Astrocyte of the cerebellum (primary cell): ENCODE data around the gene SPATA31E1.

Experiments
- DNase-seq: peaks from one replicate; pipeline ENCODE4 v3.0.0-alpha.2; 2011; ENCODE audit warnings: low read depth
- H3K4me3 ChIP-seq: 2 replicates; pipeline ENCODE4 v1.5.1; 2011; ENCODE audit warnings: mild to moderate bottlenecking, low read depth, low read length, moderate library complexity
- in situ Hi-C: cut with HindIII; loops from 2 replicates; pipeline ENCODE4 v1.10.0; 2017; ENCODE audit warnings: low sequenced_read_pairs
- TF ChIP-seq, protein P1 (sequence below): IDR thresholded peaks from 2 replicates; pipeline ENCODE4 v1.5.1; 2012; ENCODE audit warnings: low read length, low read depth, moderate library complexity, mild to moderate bottlenecking; ENCODE audit errors: missing control alignments

SPATA31E1 gene

DNA sequence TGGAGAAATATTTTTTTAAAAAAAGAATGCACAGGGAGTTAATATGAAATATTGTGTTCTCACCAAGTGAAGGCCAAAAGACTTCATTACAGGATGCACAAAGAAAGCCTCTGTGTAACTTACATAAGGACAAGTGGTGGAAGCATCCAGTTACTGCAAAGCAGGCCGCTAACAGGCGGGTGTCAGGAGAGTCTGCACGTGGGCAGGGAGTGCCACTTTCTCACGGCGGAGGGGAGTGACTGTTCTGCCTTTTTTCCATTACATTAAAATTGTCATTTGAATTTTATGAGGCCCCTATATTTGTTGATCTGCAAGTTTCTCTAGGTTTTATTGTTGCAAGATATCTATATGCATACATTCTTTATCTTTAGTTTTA, 28.1 kb upstream of the SPATA31E1 start:
- in situ Hi-C loops, result no loop called here

DNA sequence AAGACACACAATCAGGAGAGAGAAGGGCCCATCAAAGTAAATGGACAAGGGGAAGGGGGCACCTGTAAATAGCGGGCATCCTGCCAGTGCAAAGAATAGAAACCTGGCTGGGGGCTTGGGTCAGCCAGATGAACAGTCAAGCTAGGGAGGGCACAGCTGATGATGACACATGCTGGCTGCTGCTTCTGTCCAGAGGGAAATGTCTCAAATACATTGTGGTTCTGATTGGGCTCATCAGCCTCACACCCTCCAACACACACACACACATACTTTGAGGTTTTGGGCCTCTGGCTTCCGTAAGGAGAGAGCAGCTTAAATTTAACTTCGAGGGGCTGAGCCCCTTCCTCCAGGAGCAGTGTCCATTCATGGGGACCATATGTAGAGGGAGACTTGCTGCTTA, 27.6 kb upstream of the SPATA31E1 start:
- in situ Hi-C loops, result no loop called here
- DNase-seq, result no peak
- H3K4me3 ChIP-seq, result no peak overlapping the region
- TF ChIP-seq, protein P1, sequence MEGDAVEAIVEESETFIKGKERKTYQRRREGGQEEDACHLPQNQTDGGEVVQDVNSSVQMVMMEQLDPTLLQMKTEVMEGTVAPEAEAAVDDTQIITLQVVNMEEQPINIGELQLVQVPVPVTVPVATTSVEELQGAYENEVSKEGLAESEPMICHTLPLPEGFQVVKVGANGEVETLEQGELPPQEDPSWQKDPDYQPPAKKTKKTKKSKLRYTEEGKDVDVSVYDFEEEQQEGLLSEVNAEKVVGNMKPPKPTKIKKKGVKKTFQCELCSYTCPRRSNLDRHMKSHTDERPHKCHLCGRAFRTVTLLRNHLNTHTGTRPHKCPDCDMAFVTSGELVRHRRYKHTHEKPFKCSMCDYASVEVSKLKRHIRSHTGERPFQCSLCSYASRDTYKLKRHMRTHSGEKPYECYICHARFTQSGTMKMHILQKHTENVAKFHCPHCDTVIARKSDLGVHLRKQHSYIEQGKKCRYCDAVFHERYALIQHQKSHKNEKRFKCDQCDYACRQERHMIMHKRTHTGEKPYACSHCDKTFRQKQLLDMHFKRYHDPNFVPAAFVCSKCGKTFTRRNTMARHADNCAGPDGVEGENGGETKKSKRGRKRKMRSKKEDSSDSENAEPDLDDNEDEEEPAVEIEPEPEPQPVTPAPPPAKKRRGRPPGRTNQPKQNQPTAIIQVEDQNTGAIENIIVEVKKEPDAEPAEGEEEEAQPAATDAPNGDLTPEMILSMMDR, result no peak

More for the DNA sequence above, 28.1 kb upstream of the SPATA31E1 start:
- TF ChIP-seq, protein P1, result no peak
- no peak for DNase-seq
- no peak overlapping the region for H3K4me3 ChIP-seq

GRCh38 chr9:87857141-87857947, 25.3 kb upstream of the SPATA31E1 start:
- TF ChIP-seq, protein P1, result no peak
- DNase-seq, result no peak
- no peak overlapping the region for H3K4me3 ChIP-seq
- in situ Hi-C loops, result no loop called here

DNA sequence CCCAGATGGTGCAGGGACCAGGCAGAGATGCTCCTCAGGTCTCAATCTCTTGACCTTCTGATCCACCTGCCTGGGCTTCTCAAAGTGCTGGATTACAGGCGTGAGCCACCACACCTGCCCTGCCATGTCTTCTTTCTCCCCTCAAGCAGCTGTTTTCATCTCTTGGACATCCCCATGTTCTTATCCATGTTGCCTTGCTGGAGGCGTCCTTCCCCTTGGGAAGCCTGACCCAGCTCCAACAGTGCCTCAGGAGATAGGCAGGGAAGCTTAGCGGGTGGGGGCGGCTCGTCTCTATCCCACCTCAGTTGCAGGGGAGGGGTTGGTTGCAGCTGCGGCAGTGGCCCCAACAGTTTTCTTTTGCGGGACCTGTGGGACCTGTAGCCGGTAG, 24.7 kb upstream of the SPATA31E1 start:
- TF ChIP-seq, protein P1, result no peak
- DNase-seq, result no peak
- in situ Hi-C loops, result no loop called here
- no peak overlapping the region for H3K4me3 ChIP-seq

- in situ Hi-C loops, result no loop called here
- H3K4me3 ChIP-seq, result no peak overlapping the region
- TF ChIP-seq, protein P1, result no peak
- DNase-seq, result no peak
Observed at GRCh38 chr9:87859137-87859536, 23.5 kb upstream of the SPATA31E1 start.

DNA sequence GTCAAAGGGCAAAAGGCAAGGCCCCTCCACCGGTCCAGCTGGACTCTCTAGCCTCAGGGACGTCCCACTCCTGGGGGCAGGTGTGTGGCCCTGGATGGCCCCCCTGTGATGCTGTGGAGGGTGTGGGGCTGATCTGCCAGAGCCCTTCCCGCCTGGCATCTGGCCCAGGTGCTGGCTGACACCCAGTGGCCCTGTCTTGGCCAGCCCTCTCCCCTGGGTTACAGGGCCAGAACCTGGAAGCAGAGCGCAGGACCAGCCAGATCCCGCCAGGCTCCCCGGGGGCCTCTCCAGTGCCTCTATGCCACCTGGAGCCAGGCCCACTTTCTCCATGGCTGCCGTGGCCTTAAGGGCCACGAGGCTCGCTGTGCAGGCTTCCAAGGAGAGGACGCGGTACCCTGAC, 22.9 kb upstream of the SPATA31E1 start:
- no peak overlapping the region for H3K4me3 ChIP-seq
- DNase-seq, result no peak
- TF ChIP-seq, protein P1, result no peak
- in situ Hi-C loops, result no loop called here

DNA sequence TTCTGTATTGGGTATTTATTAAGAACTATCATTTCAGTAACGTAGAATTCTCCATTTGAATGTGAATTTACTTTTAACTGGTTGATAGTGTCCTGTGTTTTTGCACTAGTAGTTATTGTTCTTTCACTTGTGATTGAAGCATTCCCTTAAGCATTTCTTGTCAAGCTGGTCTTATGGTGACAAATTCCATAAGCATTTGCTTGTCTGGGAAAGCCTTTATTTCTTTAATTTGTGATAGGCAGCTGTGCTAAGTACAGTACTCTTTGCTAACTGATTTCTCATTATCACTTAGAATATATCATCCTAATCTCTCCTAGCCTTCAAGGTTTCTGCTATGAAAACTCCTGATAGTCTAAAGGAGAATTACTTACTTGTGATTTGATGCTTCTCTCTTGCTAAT, 21.3 kb upstream of the SPATA31E1 start:
- DNase-seq, result no peak
- in situ Hi-C loops, result no loop called here
- H3K4me3 ChIP-seq, result no peak overlapping the region
- TF ChIP-seq, protein P1, result no peak
